GM12878 (cell line): Measurements from ENCODE around the gene DUSP18. TPM values are rescaled to one million over a fixed set of nuclear protein-coding genes. Genes with fewer than 3 reads are reported as not detected.

Source experiments
- ATAC-seq: fragments of 200-7000 bp; cut with Tn5 transposase; 3 replicates; pipeline ENCODE4 v1.9.1; 2020; ENCODE audit warnings: mild to moderate bottlenecking, moderate library complexity
- BruUV-seq: library from RNA; stranded (reverse); fragments of 400-500 nt; replicated peaks from 2 replicates; lab custom pipeline; 2021; lab: Mats Ljungman, UMichigan
- CTCF ChIA-PET: fragments of 300-600 bp; sonication (Branson Sonifier 250); formaldehyde crosslinking; extraction: SDS; loops from one replicate; lab custom pipeline; 2021; ENCODE audit warnings: inconsistent platforms; lab: Yijun Ruan, JAX
- POLR2A ChIA-PET: fragments of 350-600 bp; formaldehyde crosslinking; extraction: SDS; loops from one replicate; lab custom pipeline; 2021; ENCODE audit warnings: inconsistent platforms; lab: Charles Lee
- RAD21 ChIA-PET: fragments of 300-600 bp; sonication (Branson Sonifier 250); formaldehyde crosslinking; loops from one replicate; lab custom pipeline; 2023; ENCODE audit warnings: antibody characterized with exemption; ENCODE audit not compliant: unreplicated experiment; lab: Charles Lee
- SMC1A ChIA-PET: fragments of 300-600 bp; sonication (Branson Sonifier 250); formaldehyde crosslinking; loops from one replicate; lab custom pipeline; 2023; ENCODE audit not compliant: unreplicated experiment, uncharacterized antibody; lab: Charles Lee
- DNase-seq: peaks from one replicate; pipeline ENCODE4 v3.0.0-alpha.2; 2011; ENCODE audit warnings: low read depth, low spot score
- FAIRE-seq: peaks from 3 replicates; lab custom pipeline; 2011; peaks lifted over from hg19 to GRCh38; lab: Jason Lieb, UNC
- H2AFZ ChIP-seq: 2 replicates; pipeline ENCODE4 v1.6.0; 2011; ENCODE audit warnings: low read depth, low read length, control low read depth; ENCODE audit not compliant: control insufficient read depth
- H3K27ac ChIP-seq: 2 replicates; pipeline ENCODE4 v1.5.1; 2011; ENCODE audit warnings: control low read depth; ENCODE audit not compliant: control insufficient read depth, insufficient read depth
- H3K27me3 ChIP-seq, 2 experiments: replicated peaks in 1 of 2; 2 replicates each; pipeline versions ENCODE4 v1.6.0 to v1.6.1; 2011; ENCODE audit warnings: low read length in 1 of 2; ENCODE audit not compliant: control insufficient read depth in 2 of 2, insufficient read depth in 2 of 2
- H3K36me3 ChIP-seq, 2 experiments: 2 replicates each; pipeline ENCODE4 v1.5.1; 2011; ENCODE audit warnings: low read length in 1 of 2; ENCODE audit not compliant: control insufficient read depth in 2 of 2, insufficient read depth in 2 of 2
- H3K4me1 ChIP-seq: 2 replicates; pipeline ENCODE4 v1.6.1; 2011; ENCODE audit warnings: mild to moderate bottlenecking, low read length, moderate library complexity, mixed read lengths; ENCODE audit not compliant: control insufficient read depth, insufficient read depth
- H3K4me2 ChIP-seq: 2 replicates; pipeline ENCODE4 v1.6.0; 2011; ENCODE audit warnings: control low read depth; ENCODE audit not compliant: control insufficient read depth, insufficient read depth
- H3K4me3 ChIP-seq: fragments of 200-600 bp; sonication (generic); 2 replicates; pipeline ENCODE4 v1.5.1; 2016
- H3K79me2 ChIP-seq: 2 replicates; pipeline ENCODE4 v1.6.0; 2011; ENCODE audit warnings: low read length; ENCODE audit not compliant: control insufficient read depth, insufficient read depth
- H3K9ac ChIP-seq: 2 replicates; pipeline ENCODE4 v1.8.0; 2011; ENCODE audit warnings: low read length, control low read depth, mixed read lengths; ENCODE audit not compliant: control insufficient read depth, insufficient read depth
- H3K9me3 ChIP-seq: replicated peaks from 3 replicates; pipeline ENCODE4 v1.5.1; 2011; ENCODE audit warnings: mild to moderate bottlenecking, low read length; ENCODE audit not compliant: control insufficient read depth, insufficient read depth
- H4K20me1 ChIP-seq: 2 replicates; pipeline ENCODE4 v1.6.0; 2011; ENCODE audit not compliant: control insufficient read depth, insufficient read depth
- ATF3 ChIP-seq: IDR thresholded peaks from 2 replicates; pipeline ENCODE4 v1.6.1; 2011; ENCODE audit warnings: low read depth, mild to moderate bottlenecking, low read length, moderate library complexity, borderline replicate concordance; ENCODE audit errors: extremely low read depth
- BCLAF1 ChIP-seq: fragments of 450-650 bp; IDR thresholded peaks from 2 replicates; pipeline ENCODE4 v1.6.1; 2017; ENCODE audit warnings: antibody characterized with exemption, mild to moderate bottlenecking, moderate library complexity
- CTCF ChIP-seq, 3 experiments: IDR thresholded peaks in 2 of 3; conservative IDR thresholded peaks in 1 of 3; 2 replicates each; pipeline ENCODE4 v1.5.1; 2011; ENCODE audit warnings: low read depth in 3 of 3, low read length in 3 of 3, mild to moderate bottlenecking in 3 of 3, control low read depth in 2 of 3, moderate library complexity in 2 of 3, inconsistent platforms in 1 of 3, mixed read lengths in 1 of 3; ENCODE audit not compliant: control insufficient read depth in 2 of 3, insufficient read depth in 1 of 3; ENCODE audit errors: extremely low read depth in 1 of 3
- EED ChIP-seq: sonication (generic); IDR thresholded peaks from 2 replicates; pipeline ENCODE4 v1.6.1; 2016; ENCODE audit warnings: antibody characterized with exemption, low read depth
- GATAD2B ChIP-seq: fragments of 450-650 bp; conservative IDR thresholded peaks from 2 replicates; pipeline ENCODE4 v1.6.1; 2017; ENCODE audit warnings: low read depth, mild to moderate bottlenecking, moderate library complexity
- KAT2A ChIP-seq: conservative IDR thresholded peaks from 2 replicates; pipeline ENCODE4 v1.6.1; 2011; ENCODE audit warnings: low read depth, low read length; ENCODE audit not compliant: control insufficient read depth
- POU2F2 ChIP-seq: IDR thresholded peaks from 3 replicates; pipeline ENCODE4 v1.6.1; 2011; ENCODE audit warnings: low read depth, mild to moderate bottlenecking, low read length, borderline replicate concordance
- SIX5 ChIP-seq: IDR thresholded peaks from 2 replicates; pipeline ENCODE4 v1.6.1; 2011; ENCODE audit warnings: mild to moderate bottlenecking, low read depth, low read length, moderate library complexity; ENCODE audit not compliant: severe bottlenecking
- SMAD5 ChIP-seq: IDR thresholded peaks from 2 replicates; pipeline ENCODE4 v1.6.1; 2016; ENCODE audit warnings: antibody characterized with exemption, low read depth
- ZBTB33 ChIP-seq: fragments of 450-650 bp; IDR thresholded peaks from 2 replicates; pipeline ENCODE4 v1.6.1; 2017; ENCODE audit warnings: mild to moderate bottlenecking
- WGBS: methylation state at CpG from one replicate; pipeline ENCODE4 v1.1.6; 2016; ENCODE audit warnings: low lambda C conversion rate; ENCODE audit not compliant: insufficient replicate concordance, insufficient coverage; ENCODE audit errors: missing lambda C conversion rate; 5-methylcytosine and 5-hydroxymethylcytosine counted together
- in situ Hi-C: fragments of 300-500 bp; cut with MboI; formaldehyde crosslinking; loops from 9 replicates; pipeline ENCODE4 v1.14.3; 2018; ENCODE audit warnings: mixed read lengths
- intact Hi-C: fragments of 100-400 bp; cut with micrococcal nuclease; formaldehyde crosslinking; loops from one replicate; pipeline ENCODE4 v1.14.2; 2022; ENCODE audit not compliant: unreplicated experiment
- polyA plus RNA-seq, 11 experiments: library from polyadenylated mRNA; depleted of rRNA in 4 of 11; unstranded in 6 of 11; stranded (reverse) in 5 of 11; fragments of >200 nt; fragmentation: Nextera tagmentation in 4 of 11; fragmentation: Illumina TruSeq in 1 of 11; extraction: Ambion mirVana in 4 of 11; extraction: Trizol in 1 of 11; gene quantifications; 1 replicate in 1 of 11; 2 replicates in 10 of 11; pipeline versions ENCODE4 v1.2.1 to v1.2.3, GENCODE V29; 2011 to 2016; ENCODE audit warnings: inconsistent platforms in 2 of 11, missing spikeins in 2 of 11, low read depth in 1 of 11
- total RNA-seq, 4 experiments: library from RNA; depleted of rRNA in 3 of 4; stranded (reverse); fragments of >200 nt in 3 of 4; fragmentation: Illumina TruSeq in 1 of 4; extraction: Trizol in 1 of 4; gene quantifications; 2 replicates each; pipeline versions ENCODE4 v1.2.1 to v1.2.3, GENCODE V29; 2013 to 2021

The DUSP18 gene
- total and polyA plus RNA-seq, 10 of the 15 experiments (the other 5 are each of a cell fraction or from before 2014, with no cell fraction given), result 1.9 to 11.9 (median 7.7) TPM

GRCh38 chr22:30665266-30665665 is 2.4 kb downstream of the DUSP18 start (continued):
- TF ChIP-seq BCLAF1 (no peak), CTCF (IDR thresholded peaks at IDR 0.05 in 2 of 3, conservative IDR thresholded peaks at IDR 0.05 in 1 of 3; ENCODE audit: control insufficient read depth in 2 of 3, extremely low read depth in 1 of 3, insufficient read depth in 1 of 3, low read depth in 3 of 3, low read length in 3 of 3) (no peak), KAT2A (no peak), EED (no peak), SIX5 (no peak)

GRCh38 chr22:30664798-30665197 is 2.9 kb downstream of the DUSP18 start:
- 96% methylated on average over 13 of the region's 13 CpGs for WGBS
- SMC1A ChIA-PET, result no interaction called here
- H2AFZ ChIP-seq, result no peak overlapping the region
- no TSS peak for BruUV-seq
- RAD21 ChIA-PET, result no interaction called here
- FAIRE-seq (no peak), DNase-seq (no peak), ATAC-seq (no peak)
- peaks cover 0 to 5% of the 10 kb centered on the region in 2 experiments; a peak in 1 of 4 replicates for H3K36me3 ChIP-seq
- no peak overlapping the region for H3K27ac ChIP-seq
- H3K4me3 ChIP-seq, result no peak overlapping the region
- H4K20me1 ChIP-seq, result no peaks in the 10 kb centered on the region
- TF ChIP-seq ATF3 (no peak), SMAD5 (no peak), ZBTB33 (no peak), GATAD2B (no peak), POU2F2 (no peak)
- no peak overlapping the region for H3K9ac ChIP-seq
- in situ Hi-C loops (no loop called here), intact Hi-C loops (no loop called here)
- H3K4me1 ChIP-seq, result no peaks in the 10 kb centered on the region
- H3K9me3 ChIP-seq, result no peaks in the 10 kb centered on the region
- H3K79me2 ChIP-seq, result no peaks in the 10 kb centered on the region
- no peak overlapping the region for H3K4me2 ChIP-seq
- POLR2A ChIA-PET, result no interaction called here
- H3K27me3 ChIP-seq, result no peaks in the 10 kb centered on the region
- CTCF ChIA-PET, result no interaction called here
